Adipocyte (in vitro differentiated cells): ENCODE results near the gene PRX.
"Not testable (repeated sequence)": the region's sequence is repeated elsewhere in the genome, so short reads cannot be mapped to it uniquely, and the experiment has no call there.

Source experiments
- DNase-seq: peaks from one replicate; pipeline ENCODE4 v3.0.0-alpha.2; 2015; ENCODE audit warnings: low read depth
- H3K27me3 ChIP-seq: replicated peaks from 2 replicates; pipeline ENCODE4 v1.7.0; 2013; ENCODE audit warnings: mild to moderate bottlenecking, low read length, moderate library complexity; ENCODE audit not compliant: control insufficient read depth, insufficient read depth
- H3K36me3 ChIP-seq: 2 replicates; pipeline ENCODE4 v1.7.0; 2013; ENCODE audit warnings: low read length, mild to moderate bottlenecking, moderate library complexity; ENCODE audit not compliant: control insufficient read depth, insufficient read depth, severe bottlenecking
- H3K4me1 ChIP-seq: 2 replicates; pipeline ENCODE4 v1.7.0; 2013; ENCODE audit warnings: mild to moderate bottlenecking, low read length, moderate library complexity; ENCODE audit not compliant: control insufficient read depth, insufficient read depth
- H3K4me3 ChIP-seq: 2 replicates; pipeline ENCODE4 v1.7.0; 2013; ENCODE audit warnings: mild to moderate bottlenecking, low read length, moderate library complexity
- H3K9ac ChIP-seq: 2 replicates; pipeline ENCODE4 v1.7.0; 2013; ENCODE audit warnings: mild to moderate bottlenecking, low read length, moderate library complexity
- H3K9me3 ChIP-seq: 2 replicates; pipeline ENCODE4 v1.7.0; 2013; ENCODE audit warnings: mild to moderate bottlenecking, low read length, moderate library complexity; ENCODE audit not compliant: control insufficient read depth

The PRX gene

DNA sequence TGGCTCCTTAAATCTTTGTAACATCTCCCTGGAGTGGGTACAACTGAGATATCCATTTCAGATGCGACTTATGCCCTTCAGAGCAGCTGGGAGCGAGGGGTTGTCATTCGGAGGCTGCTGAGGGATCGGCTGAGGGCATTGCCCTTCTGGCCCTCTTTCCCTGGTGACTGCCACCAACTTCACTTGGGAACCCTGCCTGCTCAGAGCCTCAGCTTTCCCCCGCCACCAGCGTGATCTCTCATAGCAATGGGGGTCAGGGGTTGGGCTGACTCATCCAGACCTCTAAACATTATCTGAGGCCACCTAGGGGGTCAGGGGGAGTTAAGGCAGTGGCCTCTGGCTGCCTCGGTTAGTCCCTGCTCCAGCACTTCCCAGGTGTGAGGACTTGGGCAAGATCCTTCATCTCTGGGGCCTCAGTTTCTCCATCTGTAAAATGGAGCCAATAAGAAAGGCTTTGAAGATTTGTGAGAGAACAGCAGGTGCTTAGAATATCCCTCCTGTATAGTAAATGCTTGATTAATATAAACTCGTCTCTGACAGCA, 1.1 kb downstream of the PRX start:
- Histone ChIP-seq H3K4me1 (no peaks in the 10 kb centered on the region), H3K4me3 (no peak overlapping the region), H3K36me3 (no peaks in the 10 kb centered on the region), H3K27me3 (peaks cover 3% of the 10 kb centered on the region), H3K9me3 (no peaks in the 10 kb centered on the region), H3K9ac (no peak overlapping the region)
- no peak for DNase-seq

DNA sequence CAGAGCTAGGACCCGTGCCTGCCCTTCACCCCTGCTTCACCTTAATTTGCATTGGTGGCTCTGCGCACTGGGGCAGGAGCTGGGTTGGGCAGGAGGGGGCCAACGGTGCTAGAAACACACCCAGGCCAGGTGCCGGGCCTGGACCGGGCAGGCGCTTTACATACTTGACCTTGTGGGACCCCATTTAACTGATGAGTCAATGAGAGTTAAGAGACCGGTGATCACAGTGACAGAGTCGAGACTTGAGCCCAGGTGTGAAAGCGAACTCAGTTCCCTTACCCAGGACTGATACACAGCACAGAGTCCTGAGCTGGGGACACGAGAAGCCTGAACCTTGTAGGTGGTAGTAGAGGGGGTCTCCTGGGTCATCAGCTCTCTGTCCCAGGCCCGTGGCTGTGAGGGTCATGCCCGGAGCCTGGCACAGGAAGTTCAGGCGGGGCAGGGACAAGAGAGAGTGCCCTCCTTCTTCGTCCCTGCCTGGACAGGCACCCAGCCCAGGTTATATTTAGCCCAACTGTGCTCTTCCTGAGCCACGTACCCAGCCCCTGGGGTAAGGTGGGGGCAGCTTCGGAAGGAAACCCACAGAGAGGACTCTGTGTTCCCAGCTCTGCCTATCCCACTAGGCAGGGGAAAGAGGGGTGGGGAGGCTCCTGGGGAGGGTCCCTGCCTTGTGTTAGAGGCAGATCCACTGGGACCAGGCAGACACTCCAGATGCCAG, 1.9 kb downstream of the PRX start:
- peaks cover 3% of the 10 kb centered on the region for H3K27me3 ChIP-seq
- H3K9ac ChIP-seq: no peak overlapping the region
- no peak for DNase-seq
- no peaks in the 10 kb centered on the region for H3K4me1 ChIP-seq
- no peaks in the 10 kb centered on the region for H3K9me3 ChIP-seq
- no peak overlapping the region for H3K4me3 ChIP-seq
- H3K36me3 ChIP-seq: no peaks in the 10 kb centered on the region

DNA sequence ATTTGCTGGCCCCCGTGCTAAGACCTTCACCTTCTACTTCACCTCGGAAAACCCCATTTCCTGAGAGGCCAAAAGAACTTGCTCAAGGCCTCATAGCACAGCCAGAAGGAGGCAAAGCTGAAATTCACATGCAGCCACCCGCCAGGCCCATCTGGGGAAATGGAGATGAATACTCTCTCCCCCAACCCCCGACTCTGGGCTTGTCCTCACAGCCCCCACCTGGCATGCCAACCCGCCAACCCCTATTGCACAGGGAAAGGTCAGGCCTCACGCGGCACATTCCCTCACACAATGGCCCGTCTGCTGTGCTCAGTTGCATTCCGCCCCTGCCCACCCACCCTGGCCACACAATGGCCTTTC, 3.2 kb downstream of the PRX start:
- H3K4me1 ChIP-seq: peaks cover 3% of the 10 kb centered on the region
- H3K36me3 ChIP-seq: no peaks in the 10 kb centered on the region
- DNase-seq: no peak
- H3K9ac ChIP-seq: no peak overlapping the region
- no peak overlapping the region for H3K4me3 ChIP-seq
- H3K27me3 ChIP-seq: peaks cover 3% of the 10 kb centered on the region
- H3K9me3 ChIP-seq: no peaks in the 10 kb centered on the region

DNA sequence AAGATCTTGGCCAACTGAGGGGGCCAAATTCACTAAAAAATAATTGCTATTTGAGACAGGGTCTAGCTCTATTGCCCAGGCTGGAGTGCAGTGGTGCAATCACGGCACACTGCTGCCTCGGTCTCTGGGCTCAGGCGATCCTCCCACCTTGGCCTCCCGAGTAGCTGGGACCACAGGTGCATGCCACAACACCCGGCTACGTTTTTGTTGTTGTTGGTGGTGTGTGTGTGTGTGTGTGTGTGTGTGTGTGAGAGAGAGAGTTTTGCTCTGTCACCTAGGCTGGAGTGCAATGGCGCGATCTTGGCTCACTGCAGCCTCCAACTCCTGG, 4.6 kb downstream of the PRX start:
- DNase-seq, H3K4me3 ChIP-seq, H3K4me1 ChIP-seq, H3K36me3 ChIP-seq, H3K9me3 ChIP-seq, H3K27me3 ChIP-seq, H3K9ac ChIP-seq: not testable (repeated sequence)

DNA sequence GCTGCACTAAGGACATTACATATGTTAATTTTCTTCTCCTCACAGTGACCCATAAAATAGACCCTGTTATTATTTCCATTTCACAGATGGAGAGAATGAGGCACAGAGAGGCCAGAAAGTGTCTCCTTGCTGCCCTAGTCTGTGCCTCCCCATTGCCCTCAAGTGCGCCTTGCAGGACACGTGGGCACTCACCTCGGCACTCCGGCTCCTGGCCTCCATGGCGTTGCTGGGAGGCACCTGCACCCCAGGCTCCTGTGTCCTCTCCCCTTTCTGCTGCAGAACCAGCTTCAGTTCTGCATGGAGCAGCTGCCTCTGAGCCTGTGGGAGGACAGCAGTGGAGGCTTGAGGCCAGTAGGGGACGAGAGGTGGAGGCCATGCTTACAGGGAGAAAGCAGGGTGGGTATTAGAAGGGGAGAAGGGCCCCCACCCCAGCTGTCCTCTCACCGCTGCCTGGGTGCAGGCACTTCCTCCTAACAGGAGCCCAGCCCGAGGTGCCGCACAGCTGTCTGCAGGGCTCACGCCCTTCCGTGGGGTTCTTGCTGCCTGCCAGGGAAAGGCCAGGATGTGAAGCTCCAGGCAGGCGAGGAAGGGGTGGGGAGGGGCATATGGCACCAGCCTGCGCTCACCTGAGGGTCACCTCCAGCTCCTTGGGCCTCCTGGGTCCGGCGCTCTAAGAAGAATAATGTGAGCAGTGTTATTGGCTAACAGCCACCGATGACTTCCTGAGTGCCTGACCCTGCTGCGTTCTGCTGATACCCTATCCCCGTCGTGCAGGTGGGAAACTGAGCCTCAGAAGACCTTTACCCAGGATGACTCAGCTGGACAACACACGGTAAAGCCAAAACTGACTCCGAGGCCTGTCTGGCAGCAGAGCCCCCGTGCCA, 5.2 kb downstream of the PRX start:
- no peaks in the 10 kb centered on the region for H3K9me3 ChIP-seq
- H3K9ac ChIP-seq: no peak overlapping the region
- H3K4me3 ChIP-seq: no peak overlapping the region
- DNase-seq: no peak
- H3K36me3 ChIP-seq: no peaks in the 10 kb centered on the region
- H3K27me3 ChIP-seq: peaks cover 3% of the 10 kb centered on the region
- H3K4me1 ChIP-seq: peaks cover 12% of the 10 kb centered on the region

DNA sequence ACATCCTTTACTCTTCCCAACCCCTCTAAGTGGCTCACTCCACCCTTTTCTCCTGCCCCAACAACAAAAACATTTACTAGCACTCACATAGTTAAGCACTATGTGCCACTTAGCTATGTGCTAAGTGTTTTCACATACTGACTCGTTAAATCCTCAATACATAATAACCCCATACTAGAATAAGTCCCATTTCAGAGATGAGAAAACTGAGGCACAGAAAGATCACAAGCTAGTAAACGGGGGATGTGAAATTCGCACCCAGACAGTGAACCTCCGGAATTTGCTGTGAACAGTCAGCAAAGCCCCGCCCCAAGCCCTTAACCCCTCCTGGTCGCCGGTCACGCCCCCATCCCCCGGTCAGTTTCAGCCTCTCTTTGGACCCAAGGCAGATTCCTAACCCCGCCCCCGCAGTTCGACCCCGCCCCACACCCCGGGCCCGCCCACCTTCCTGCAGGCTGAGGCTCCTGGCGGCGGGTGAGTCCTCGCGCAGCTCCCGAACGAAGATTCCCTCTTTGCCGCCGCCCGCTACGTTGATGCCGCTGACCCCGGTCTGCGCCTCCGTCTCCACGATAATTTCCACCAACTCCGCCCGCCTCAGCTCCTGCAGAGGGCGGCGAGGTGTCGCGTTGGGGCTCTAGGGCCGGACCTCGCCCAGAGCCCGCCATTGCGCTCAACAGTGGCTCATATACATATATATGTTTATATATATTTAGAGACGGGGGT, 9.8 kb downstream of the PRX start:
- Histone ChIP-seq H3K4me3 (peak overlapping the region; percentile 81), H3K36me3 (no peaks in the 10 kb centered on the region), H3K9me3 (no peaks in the 10 kb centered on the region), H3K4me1 (peaks cover 17% of the 10 kb centered on the region), H3K27me3 (no peaks in the 10 kb centered on the region), H3K9ac (peak overlapping the region; percentile 77)
- peak; percentile 90 for DNase-seq

DNA sequence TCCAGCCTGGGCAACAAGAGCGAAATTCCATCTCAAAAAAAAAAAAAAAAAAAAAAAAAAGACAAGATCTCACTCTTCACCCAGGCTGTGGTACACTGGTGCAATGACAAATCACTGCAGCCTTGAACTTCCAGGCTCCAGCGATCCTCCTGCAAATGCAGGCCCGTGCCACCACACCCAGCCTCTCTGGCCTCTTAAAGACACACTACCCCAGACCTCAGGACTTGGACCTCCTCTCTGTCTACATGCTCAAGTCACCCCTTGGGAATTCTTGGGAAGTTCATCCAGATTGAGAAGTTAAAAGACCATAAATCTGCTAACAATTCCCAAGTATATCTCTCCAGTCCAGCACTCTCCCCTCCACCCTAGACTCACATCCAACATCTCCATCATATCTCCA, 12.6 kb downstream of the PRX start:
- Histone ChIP-seq H3K4me1 (peaks cover 17% of the 10 kb centered on the region), H3K27me3 (no peaks in the 10 kb centered on the region), H3K9me3 (no peaks in the 10 kb centered on the region), H3K9ac (no peak overlapping the region), H3K4me3 (no peak overlapping the region), H3K36me3 (no peaks in the 10 kb centered on the region)
- no peak for DNase-seq

DNA sequence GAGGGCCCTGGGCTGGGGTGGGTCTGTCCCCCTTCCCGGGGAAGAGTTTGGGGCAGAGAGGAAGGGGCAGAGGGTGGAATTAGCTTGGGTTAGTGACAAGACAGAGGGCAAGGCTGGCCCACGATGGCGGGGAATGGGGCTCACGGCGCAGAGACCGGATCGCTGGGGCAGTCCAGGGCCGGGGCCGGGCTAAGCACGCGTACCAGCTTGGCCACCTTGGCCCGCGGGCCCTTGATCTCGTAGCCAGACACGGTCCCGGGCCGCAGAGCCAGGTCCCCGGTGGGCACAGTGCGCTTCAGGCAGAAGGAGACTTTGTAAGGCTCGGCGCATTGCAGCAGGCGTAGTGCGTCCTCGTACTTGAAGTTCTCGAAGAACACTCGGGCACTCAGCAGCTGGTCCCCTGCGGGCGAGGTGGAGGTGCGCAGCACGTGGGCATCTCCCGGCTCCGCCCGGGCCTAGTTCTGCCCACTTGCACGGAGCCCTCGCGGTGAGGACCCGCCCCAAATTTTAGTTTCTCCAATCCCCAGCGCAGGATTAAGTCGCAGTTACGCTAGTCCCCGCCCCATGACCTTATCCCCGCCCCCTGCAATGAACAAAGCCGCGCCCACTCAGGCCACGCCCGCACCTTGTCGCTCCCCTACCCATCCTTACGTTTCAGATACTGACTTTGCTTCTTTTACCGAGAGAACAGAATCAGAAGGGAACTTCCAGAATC, 14.6 kb downstream of the PRX start:
- Histone ChIP-seq H3K36me3 (no peaks in the 10 kb centered on the region), H3K4me1 (peaks cover 9% of the 10 kb centered on the region), H3K27me3 (no peaks in the 10 kb centered on the region), H3K4me3 (no peak overlapping the region), H3K9me3 (no peaks in the 10 kb centered on the region), H3K9ac (no peak overlapping the region)
- no peak for DNase-seq

DNA sequence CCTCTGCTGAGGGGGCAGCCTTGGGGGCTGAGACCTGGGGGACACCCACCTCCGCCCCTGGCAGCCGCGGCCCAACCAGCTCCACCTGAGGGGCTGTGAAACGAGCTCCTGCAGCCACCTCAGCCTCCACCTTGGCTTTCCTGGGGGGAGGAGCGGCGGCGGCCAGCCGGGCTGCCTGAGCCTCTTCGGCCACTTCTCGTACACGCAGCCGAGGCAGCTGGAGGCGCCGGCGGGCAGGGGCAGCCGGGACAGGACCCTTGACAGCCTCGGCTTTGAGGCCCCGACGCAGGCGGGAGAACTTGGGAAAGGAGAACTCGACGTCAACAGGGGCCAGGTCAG, 15.6 kb downstream of the PRX start:
- Histone ChIP-seq H3K27me3 (no peaks in the 10 kb centered on the region), H3K4me3 (no peak overlapping the region), H3K36me3 (no peaks in the 10 kb centered on the region), H3K9me3 (no peaks in the 10 kb centered on the region), H3K9ac (no peak overlapping the region), H3K4me1 (peaks cover 5% of the 10 kb centered on the region)
- DNase-seq: no peak

DNA sequence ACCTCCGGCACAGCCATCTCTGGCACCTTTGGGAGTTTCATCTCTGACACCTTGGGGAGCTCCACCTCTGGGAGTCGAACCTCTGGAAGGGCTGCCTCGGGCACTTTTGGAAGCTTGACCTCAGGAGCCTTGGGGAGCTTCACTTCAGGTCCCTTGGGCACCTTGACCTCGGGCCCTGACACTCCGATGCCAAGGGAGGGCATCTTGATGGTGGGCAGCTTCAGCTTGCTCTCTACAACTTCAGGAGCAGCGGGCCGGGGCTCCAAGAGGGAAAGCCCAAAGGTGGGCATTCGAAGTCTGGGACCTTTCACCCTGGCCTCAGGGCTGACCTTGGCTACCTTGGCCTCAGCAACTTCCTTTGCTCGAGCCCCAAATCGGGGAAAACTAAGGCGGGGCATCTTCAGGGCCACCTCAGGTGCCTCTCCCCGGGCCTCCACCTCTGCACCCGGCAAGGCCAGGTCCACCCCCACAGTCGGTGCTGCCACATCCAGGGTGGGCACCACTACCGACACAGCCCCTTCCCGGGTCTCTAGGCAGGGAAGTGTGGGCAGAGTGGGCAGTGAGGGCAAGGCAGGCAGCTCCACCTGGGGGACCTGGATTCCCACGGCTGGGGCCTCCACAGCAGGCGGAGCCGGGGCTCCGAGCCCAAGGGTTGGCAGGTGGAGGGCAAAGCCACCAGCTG, 16.2 kb downstream of the PRX start:
- Histone ChIP-seq H3K9me3 (no peaks in the 10 kb centered on the region), H3K36me3 (no peaks in the 10 kb centered on the region), H3K9ac (no peak overlapping the region), H3K27me3 (no peaks in the 10 kb centered on the region), H3K4me3 (no peak overlapping the region), H3K4me1 (peaks cover 5% of the 10 kb centered on the region)
- no peak for DNase-seq
